Activated CD4-positive, alpha-beta T cell treated with anti-CD3 and anti-CD28 coated beads for 36 hours (primary cell): ENCODE data around the gene CCIN. TPM values are rescaled to one million over a fixed set of nuclear protein-coding genes. Genes with fewer than 3 reads are reported as not detected.
A peak's percentile ranks its signal among the peaks of the same experiment; 100 is the strongest.
"Not testable (repeated sequence)": the region's sequence is repeated elsewhere in the genome, so short reads cannot be mapped to it uniquely, and the experiment has no call there.

Experiments
- ATAC-seq: fragments of 200-7000 bp; cut with Tn5 transposase; one replicate; pipeline ENCODE4 v1.10.0; 2021; ENCODE audit warnings: mild to moderate bottlenecking, moderate library complexity
- CTCF ChIA-PET: fragments of 350-600 bp; sonication (Branson Sonifier 250); formaldehyde crosslinking; loops from one replicate; lab custom pipeline; 2021; ENCODE audit warnings: antibody characterized with exemption; lab: Charles Lee
- POLR2A ChIA-PET: fragments of 350-600 bp; sonication (Branson Sonifier 250); formaldehyde crosslinking; loops from one replicate; lab custom pipeline; 2021; ENCODE audit warnings: antibody characterized with exemption, inconsistent platforms; lab: Charles Lee
- DNase-seq: peaks from one replicate; pipeline ENCODE4 v3.0.0-alpha.2; 2020
- H3K27ac Mint-ChIP-seq: one replicate; pipeline ENCODE4 v1.8.0; 2021; ENCODE audit warnings: mixed read lengths
- H3K27me3 Mint-ChIP-seq: one replicate; pipeline ENCODE4 v1.8.0; 2021; ENCODE audit warnings: mixed read lengths
- H3K36me3 Mint-ChIP-seq: one replicate; pipeline ENCODE4 v1.8.0; 2021; ENCODE audit warnings: low read depth, mixed read lengths
- H3K4me1 Mint-ChIP-seq: one replicate; pipeline ENCODE4 v1.8.0; 2021; ENCODE audit warnings: mixed read lengths
- H3K4me3 Mint-ChIP-seq: one replicate; pipeline ENCODE4 v1.8.0; 2021; ENCODE audit warnings: mild to moderate bottlenecking, moderate library complexity, mixed read lengths
- H3K9me3 Mint-ChIP-seq: one replicate; pipeline ENCODE4 v1.8.0; 2021; ENCODE audit warnings: low read depth, mixed read lengths
- intact Hi-C, 2 experiments: fragments of 100-400 bp; cut with DNase I in 1 of 2; cut with micrococcal nuclease in 1 of 2; formaldehyde crosslinking; loops; one replicate each; pipeline versions ENCODE4 v1.14.2 to v1.15.1; 2022 to 2024; cut with DNase I, micrococcal nuclease
- total RNA-seq, 2 experiments: library from RNA; stranded (reverse); gene quantifications; one replicate each; pipeline ENCODE4 v1.2.3, GENCODE V29; 2021

Gene CCIN
- total RNA-seq, 2 experiments from 2014 or later: not detected

- H3K9me3 Mint-ChIP-seq, DNase-seq, POLR2A ChIA-PET, H3K27ac Mint-ChIP-seq, ATAC-seq, H3K27me3 Mint-ChIP-seq, H3K36me3 Mint-ChIP-seq, intact Hi-C loops, H3K4me3 Mint-ChIP-seq: not testable (repeated sequence)
- H3K4me1 Mint-ChIP-seq: peaks cover 16% of the 10 kb centered on the region
- CTCF ChIA-PET: interaction anchor here (0.6 to 2.4 kb wide), 5 partner anchors 18 to 108 kb away, joined by 3 to 9 read pairs (median 4); no protein-coding TSS in a partner anchor
Observed at GRCh38 chr9:36131666-36132065, 37.5 kb upstream of the CCIN start.

GRCh38 chr9:36132086-36132485 lies 37.1 kb upstream of the CCIN start:
- intact Hi-C loops: no loop called here
- CTCF ChIA-PET: interaction anchor here (1.0 to 1.2 kb wide), 2 partner anchors 18 to 27 kb away, joined by 3 to 4 read pairs; no protein-coding TSS in a partner anchor
- no peak for ATAC-seq
- DNase-seq: no peak
- Mint-ChIP-seq H3K27me3 (no peaks in the 10 kb centered on the region), H3K4me1 (peaks cover 15% of the 10 kb centered on the region), H3K9me3 (no peaks in the 10 kb centered on the region), H3K4me3 (no peak overlapping the region), H3K36me3 (no peaks in the 10 kb centered on the region), H3K27ac (no peak overlapping the region)
- POLR2A ChIA-PET: no interaction called here

- POLR2A ChIA-PET: no interaction called here
- DNase-seq: no peak
- Mint-ChIP-seq H3K27ac (no peak overlapping the region), H3K9me3 (no peaks in the 10 kb centered on the region), H3K4me3 (no peak overlapping the region), H3K4me1 (peaks cover 31% of the 10 kb centered on the region), H3K36me3 (no peaks in the 10 kb centered on the region), H3K27me3 (no peaks in the 10 kb centered on the region)
- ATAC-seq: no peak
- intact Hi-C loops: loop anchor here (5.0 kb wide), 3 partner anchors 33 to 352 kb away; no protein-coding TSS in a partner anchor
- CTCF ChIA-PET: no interaction called here
Observed at GRCh38 chr9:36134761-36135505, 34.3 kb upstream of the CCIN start.

- no peak overlapping the region for H3K27ac Mint-ChIP-seq
- intact Hi-C loops: loop anchor here (1.0 to 5.0 kb wide), 11 partner anchors 8 to 351 kb away; partner anchors contain the start of genes CLTA (in 1 of the 2), GNE (in 1 of the 2) and RECK (in 1 of the 2)
- H3K27me3 Mint-ChIP-seq: no peaks in the 10 kb centered on the region
- peaks cover 39% of the 10 kb centered on the region for H3K4me1 Mint-ChIP-seq
- DNase-seq (no peak), ATAC-seq (no peak)
- H3K36me3 Mint-ChIP-seq: no peaks in the 10 kb centered on the region
- H3K4me3 Mint-ChIP-seq: peak overlapping the region; percentile 67
- H3K9me3 Mint-ChIP-seq: no peaks in the 10 kb centered on the region
- CTCF ChIA-PET: interaction anchor here (0.6 to 1.5 kb wide), 4 partner anchors 28 to 1808 kb away, joined by 3 to 15 read pairs (median 6); no protein-coding TSS in a partner anchor
- POLR2A ChIA-PET: interaction anchor here (1.5 kb wide), 1 partner anchor 55 kb away, joined by 6 read pairs; the partner anchor contains the start of gene CLTA
Observed at GRCh38 chr9:36135741-36136271, 33.4 kb upstream of the CCIN start.

- CTCF ChIA-PET: interaction anchor here (1.0 to 1.6 kb wide), 6 partner anchors 15 to 36 kb away, joined by 3 to 15 read pairs (median 7); partner anchors contain the start of gene CCIN
- Mint-ChIP-seq H3K27ac (peak within 1 kb of the TSS; percentile 48), H3K27me3 (no peaks in the 10 kb centered on the region), H3K4me1 (peaks cover 45% of the 10 kb centered on the region), H3K4me3 (peak within 1 kb of the TSS; percentile 81), H3K9me3 (no peaks in the 10 kb centered on the region), H3K36me3 (no peaks in the 10 kb centered on the region)
- intact Hi-C loops: loop anchor here (1.0 to 5.0 kb wide), 11 partner anchors 8 to 351 kb away; partner anchors contain the start of genes CLTA (in 1 of the 2), GNE (in 1 of the 2) and RECK (in 1 of the 2)
- peak; percentile 96 for ATAC-seq
- DNase-seq: peak; percentile 88
- POLR2A ChIA-PET: interaction anchor here (0.5 to 1.5 kb wide), 3 partner anchors 27 to 530 kb away, joined by 3 to 6 read pairs (median 4); partner anchors contain the start of gene CLTA
Observed at GRCh38 chr9:36136272-36136893, 32.8 kb upstream of the CCIN start, which contains the start of gene GLIPR2. GLIPR2 (plus strand) TSS chr9:36136733; CDS start chr9:36136779, 46 bp downstream.

- H3K4me3 Mint-ChIP-seq: peak overlapping the region; percentile 81
- no peaks in the 10 kb centered on the region for H3K27me3 Mint-ChIP-seq
- peaks cover 51% of the 10 kb centered on the region for H3K4me1 Mint-ChIP-seq
- peak overlapping the region; percentile 48 for H3K27ac Mint-ChIP-seq
- H3K9me3 Mint-ChIP-seq: no peaks in the 10 kb centered on the region
- CTCF ChIA-PET: interaction anchor here (1.0 to 1.6 kb wide), 6 partner anchors 15 to 37 kb away, joined by 3 to 15 read pairs (median 7); partner anchors contain the start of gene CCIN
- ATAC-seq (peak; percentile 5), DNase-seq (no peak)
- POLR2A ChIA-PET: interaction anchor here (0.5 to 1.5 kb wide), 3 partner anchors 26 to 531 kb away, joined by 3 to 6 read pairs (median 4); partner anchors contain the start of gene CLTA
- H3K36me3 Mint-ChIP-seq: no peaks in the 10 kb centered on the region
- intact Hi-C loops: loop anchor here (1.0 to 5.0 kb wide), 11 partner anchors 7 to 350 kb away; partner anchors contain the start of genes CLTA (in 1 of the 2), GNE (in 1 of the 2) and RECK (in 1 of the 2)
Observed at GRCh38 chr9:36136894-36137391, 32.2 kb upstream of the CCIN start.

- peak overlapping the region; percentile 81 for H3K4me3 Mint-ChIP-seq
- peaks cover 56% of the 10 kb centered on the region for H3K4me1 Mint-ChIP-seq
- CTCF ChIA-PET: interaction anchor here (1.1 to 1.6 kb wide), 4 partner anchors 14 to 31 kb away, joined by 3 to 14 read pairs (median 7); partner anchors contain the start of gene CCIN
- no peaks in the 10 kb centered on the region for H3K27me3 Mint-ChIP-seq
- intact Hi-C loops: loop anchor here (1.0 to 5.0 kb wide), 7 partner anchors 13 to 350 kb away; no protein-coding TSS in a partner anchor
- H3K9me3 Mint-ChIP-seq: no peaks in the 10 kb centered on the region
- ATAC-seq (no peak), DNase-seq (peak; percentile 23)
- no peaks in the 10 kb centered on the region for H3K36me3 Mint-ChIP-seq
- peak overlapping the region; percentile 48 for H3K27ac Mint-ChIP-seq
- POLR2A ChIA-PET: interaction anchor here (1.1 to 1.5 kb wide), 2 partner anchors 26 to 53 kb away, joined by 3 to 6 read pairs; partner anchors contain the start of gene CLTA
Observed at GRCh38 chr9:36137392-36138004, 31.7 kb upstream of the CCIN start.

- no peak for ATAC-seq
- no peaks in the 10 kb centered on the region for H3K36me3 Mint-ChIP-seq
- POLR2A ChIA-PET: no interaction called here
- peaks cover 66% of the 10 kb centered on the region for H3K4me1 Mint-ChIP-seq
- no peak overlapping the region for H3K4me3 Mint-ChIP-seq
- CTCF ChIA-PET: no interaction called here
- DNase-seq: no peak
- H3K27ac Mint-ChIP-seq: no peak overlapping the region
- intact Hi-C loops: loop anchor here (5.0 kb wide), 3 partner anchors 36 to 349 kb away; no protein-coding TSS in a partner anchor
- H3K27me3 Mint-ChIP-seq: no peaks in the 10 kb centered on the region
- H3K9me3 Mint-ChIP-seq: no peaks in the 10 kb centered on the region
Observed at GRCh38 chr9:36138496-36138895, 30.7 kb upstream of the CCIN start.

GRCh38 chr9:36138901-36139300 lies 30.3 kb upstream of the CCIN start:
- Mint-ChIP-seq H3K4me1 (peaks cover 70% of the 10 kb centered on the region), H3K27me3 (no peaks in the 10 kb centered on the region), H3K36me3 (peaks cover 1% of the 10 kb centered on the region), H3K27ac (no peak overlapping the region), H3K4me3 (no peak overlapping the region), H3K9me3 (no peaks in the 10 kb centered on the region)
- intact Hi-C loops: loop anchor here (5.0 kb wide), 3 partner anchors 37 to 348 kb away; no protein-coding TSS in a partner anchor
- no peak for ATAC-seq
- ChIA-PET POLR2A (no interaction called here), CTCF (interaction anchor here (0.6 to 1.6 kb wide), 2 partner anchors 37 to 303 kb away, joined by 3 read pairs; no protein-coding TSS in a partner anchor)
- no peak for DNase-seq
